ENCODE measurements around the gene SMIM27.
A peak's percentile ranks its signal among the peaks of the same experiment; 100 is the strongest.

DNA sequence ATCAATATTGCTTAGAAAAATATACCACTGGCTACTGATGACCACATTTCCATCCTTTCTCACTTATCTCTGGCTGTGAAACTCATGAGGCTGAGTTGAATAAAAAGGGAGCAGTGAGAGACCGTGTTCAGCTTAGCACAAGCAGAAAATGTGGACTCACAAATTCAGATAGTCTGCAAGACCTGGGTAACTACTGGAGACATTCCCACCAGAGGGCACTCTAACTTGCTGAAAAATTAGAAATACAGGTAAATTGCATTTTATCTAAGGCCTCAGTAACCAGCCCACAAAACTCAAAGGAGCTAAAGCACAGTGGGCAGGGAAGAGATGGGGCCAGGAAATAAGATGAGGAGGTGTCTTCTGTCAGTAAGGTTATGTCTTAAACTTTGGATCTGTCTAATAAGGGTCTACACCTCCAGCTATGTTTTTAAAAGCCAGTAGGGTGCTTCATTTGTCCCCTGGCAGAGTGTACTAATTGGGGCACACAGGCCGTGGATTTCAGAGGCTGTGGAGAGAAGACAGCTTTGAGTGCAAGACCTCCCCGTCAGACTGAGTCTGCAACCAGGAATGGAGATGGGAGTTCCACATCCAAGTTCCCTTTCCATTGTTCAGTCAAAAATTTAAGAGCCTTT, 29.5 kb downstream of the SMIM27 start:
- TF ChIP-seq, protein P1, sequence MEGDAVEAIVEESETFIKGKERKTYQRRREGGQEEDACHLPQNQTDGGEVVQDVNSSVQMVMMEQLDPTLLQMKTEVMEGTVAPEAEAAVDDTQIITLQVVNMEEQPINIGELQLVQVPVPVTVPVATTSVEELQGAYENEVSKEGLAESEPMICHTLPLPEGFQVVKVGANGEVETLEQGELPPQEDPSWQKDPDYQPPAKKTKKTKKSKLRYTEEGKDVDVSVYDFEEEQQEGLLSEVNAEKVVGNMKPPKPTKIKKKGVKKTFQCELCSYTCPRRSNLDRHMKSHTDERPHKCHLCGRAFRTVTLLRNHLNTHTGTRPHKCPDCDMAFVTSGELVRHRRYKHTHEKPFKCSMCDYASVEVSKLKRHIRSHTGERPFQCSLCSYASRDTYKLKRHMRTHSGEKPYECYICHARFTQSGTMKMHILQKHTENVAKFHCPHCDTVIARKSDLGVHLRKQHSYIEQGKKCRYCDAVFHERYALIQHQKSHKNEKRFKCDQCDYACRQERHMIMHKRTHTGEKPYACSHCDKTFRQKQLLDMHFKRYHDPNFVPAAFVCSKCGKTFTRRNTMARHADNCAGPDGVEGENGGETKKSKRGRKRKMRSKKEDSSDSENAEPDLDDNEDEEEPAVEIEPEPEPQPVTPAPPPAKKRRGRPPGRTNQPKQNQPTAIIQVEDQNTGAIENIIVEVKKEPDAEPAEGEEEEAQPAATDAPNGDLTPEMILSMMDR (conservative IDR thresholded peaks at IDR 0.05; ENCODE audit: low read depth, low read length) = peak; percentile 65
- TF ChIP-seq, protein P2, sequence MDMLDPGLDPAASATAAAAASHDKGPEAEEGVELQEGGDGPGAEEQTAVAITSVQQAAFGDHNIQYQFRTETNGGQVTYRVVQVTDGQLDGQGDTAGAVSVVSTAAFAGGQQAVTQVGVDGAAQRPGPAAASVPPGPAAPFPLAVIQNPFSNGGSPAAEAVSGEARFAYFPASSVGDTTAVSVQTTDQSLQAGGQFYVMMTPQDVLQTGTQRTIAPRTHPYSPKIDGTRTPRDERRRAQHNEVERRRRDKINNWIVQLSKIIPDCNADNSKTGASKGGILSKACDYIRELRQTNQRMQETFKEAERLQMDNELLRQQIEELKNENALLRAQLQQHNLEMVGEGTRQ (IDR thresholded peaks at IDR 0.05; ENCODE audit: low read depth, low read length) = no peak
- TF ChIP-seq CEBPB (IDR thresholded peaks at IDR 0.05; ENCODE audit: low read depth, low read length) = no peak
- TF ChIP-seq POLR2A (IDR thresholded peaks at IDR 0.05; ENCODE audit: low read depth, low read length) = no peak
- peak; percentile 52 for TF ChIP-seq RAD21 (IDR thresholded peaks at IDR 0.05; ENCODE audit: low read length)
- no peak for TF ChIP-seq MAFK (IDR thresholded peaks at IDR 0.05; ENCODE audit: low read depth, low read length)
- no peak for TF ChIP-seq MAZ (IDR thresholded peaks at IDR 0.05; ENCODE audit: borderline replicate concordance, low read depth, low read length)

Data from IMR-90 (cell line).